Testis (tissue), 3 donors: Measurements from ENCODE around the gene COL4A4. TPM values are rescaled to one million over a fixed set of nuclear protein-coding genes. Genes with fewer than 3 reads are reported as not detected.

Experiments used
- DNase-seq: peaks from one replicate; pipeline ENCODE4 v3.0.0-alpha.2; 2019
- H3K27ac ChIP-seq, 2 donors: fragments of 200-600 bp; sonication (generic); one replicate each; pipeline ENCODE4 v1.5.1; 2019
- H3K27me3 ChIP-seq: fragments of 200-600 bp; sonication (generic); one replicate; pipeline ENCODE4 v1.5.1; 2019
- H3K36me3 ChIP-seq: fragments of 200-600 bp; sonication (generic); one replicate; pipeline ENCODE4 v1.5.1; 2017; ENCODE audit warnings: low read depth; ENCODE audit errors: missing control alignments
- H3K4me1 ChIP-seq: fragments of 200-600 bp; sonication (generic); one replicate; pipeline ENCODE4 v1.5.1; 2019
- H3K4me3 ChIP-seq, 2 donors: fragments of 200-600 bp; sonication (generic); one replicate each; pipeline ENCODE4 v1.5.1; 2017 to 2019
- H3K9me3 ChIP-seq: fragments of 200-600 bp; sonication (generic); one replicate; pipeline ENCODE4 v1.5.1; 2017
- CTCF ChIP-seq, 3 experiments: fragments of 450-650 bp in 2 of 3; fragments of 200-600 bp in 1 of 3; sonication (generic) in 1 of 3; IDR thresholded peaks; one replicate each; pipeline ENCODE4 v1.5.1; 2016 to 2019; ENCODE audit warnings: antibody characterized with exemption in 3 of 3, mild to moderate bottlenecking in 2 of 3, moderate library complexity in 1 of 3
- POLR2A ChIP-seq: fragments of 450-650 bp; IDR thresholded peaks from one replicate; pipeline ENCODE4 v1.6.1; 2017; ENCODE audit warnings: antibody characterized with exemption, mild to moderate bottlenecking, moderate library complexity
- WGBS, 2 donors: methylation state at CpG; one replicate each; pipeline ENCODE4 v1.1.5; 2018; 5-methylcytosine and 5-hydroxymethylcytosine counted together
- intact Hi-C: fragments of 100-400 bp; cut with DNase I; formaldehyde crosslinking; loops from one replicate; pipeline ENCODE4 v1.15.1; 2023; ENCODE audit warnings: low total_unique reads
- polyA plus RNA-seq: library from polyadenylated mRNA; stranded (reverse); fragments of 350-450 nt; fragmentation: Illumina TruSeq; extraction: RNeasy Lipid Tissue Mini Kit (QIAGEN cat#74804); gene quantifications from one replicate; pipeline ENCODE4 v1.2.3, GENCODE V29; 2014; ENCODE audit warnings: low read depth, low replicate concordance; ENCODE audit not compliant: insufficient read depth
- total RNA-seq, 2 donors: library from RNA; depleted of rRNA; stranded (reverse); fragments of >200 nt; gene quantifications; one replicate each; pipeline ENCODE4 v1.2.3, GENCODE V29; 2016

The COL4A4 gene
- total and polyA plus RNA-seq, 3 donors from 2014 or later = 3.0 to 4.1 (median 3.4) TPM

- TF ChIP-seq CTCF (IDR thresholded peaks at IDR 0.05) = no peak
- no peak for TF ChIP-seq POLR2A
- Histone ChIP-seq H3K27ac (no peak overlapping the region), H3K9me3 (no peaks in the 10 kb centered on the region), H3K4me3 (no peak overlapping the region), H3K27me3 (no peaks in the 10 kb centered on the region), H3K36me3 (no peaks in the 10 kb centered on the region), H3K4me1 (no peaks in the 10 kb centered on the region)
- intact Hi-C loops = no loop called here
- no peak for DNase-seq
- WGBS, 2 donors = 87 to 94% methylated on average over 9 of the region's 9 CpGs
These were observed 150.7 kb downstream of the COL4A4 start for GRCh38 chr2:227013330-227013729.

- Histone ChIP-seq H3K4me1 (no peaks in the 10 kb centered on the region), H3K4me3 (no peak overlapping the region), H3K27ac (no peak overlapping the region), H3K27me3 (no peaks in the 10 kb centered on the region), H3K36me3 (no peaks in the 10 kb centered on the region), H3K9me3 (no peaks in the 10 kb centered on the region)
- no peak for DNase-seq
- 60 to 79% methylated on average over 3 of the region's 3 CpGs for WGBS, 2 donors
- intact Hi-C loops = no loop called here
- TF ChIP-seq POLR2A (no peak), CTCF (IDR thresholded peaks at IDR 0.05) (no peak)
These were observed 153.6 kb downstream of the COL4A4 start for GRCh38 chr2:227010433-227010832.

- no peak overlapping the region for H3K27ac ChIP-seq
- intact Hi-C loops = no loop called here
- no peak overlapping the region for H3K4me3 ChIP-seq
- no peak for DNase-seq
- no peak for TF ChIP-seq CTCF (IDR thresholded peaks at IDR 0.05)
- H3K36me3 ChIP-seq = no peaks in the 10 kb centered on the region
- H3K9me3 ChIP-seq = no peaks in the 10 kb centered on the region
- H3K27me3 ChIP-seq = no peaks in the 10 kb centered on the region
- H3K4me1 ChIP-seq = no peaks in the 10 kb centered on the region
- WGBS, 2 donors = 90 to 91% methylated on average over 8 to 17 of the region's 17 CpGs
These were observed 156.1 kb downstream of the COL4A4 start for GRCh38 chr2:227007940-227008339.

GRCh38 chr2:227007148-227007547, 156.9 kb downstream of the COL4A4 start:
- H3K27ac ChIP-seq = no peak overlapping the region
- no peak for TF ChIP-seq CTCF (IDR thresholded peaks at IDR 0.05)
- no peak for TF ChIP-seq POLR2A
- intact Hi-C loops = no loop called here
- H3K27me3 ChIP-seq = no peaks in the 10 kb centered on the region
- H3K4me3 ChIP-seq = no peak overlapping the region
- DNase-seq = no peak
- no peaks in the 10 kb centered on the region for H3K36me3 ChIP-seq
- 70 to 88% methylated on average over 9 of the region's 9 CpGs for WGBS, 2 donors
- H3K4me1 ChIP-seq = no peaks in the 10 kb centered on the region
- H3K9me3 ChIP-seq = no peaks in the 10 kb centered on the region

- no peak overlapping the region for H3K27ac ChIP-seq
- H3K4me1 ChIP-seq = no peaks in the 10 kb centered on the region
- no peak for DNase-seq
- no peak for TF ChIP-seq CTCF (IDR thresholded peaks at IDR 0.05)
- TF ChIP-seq POLR2A = no peak
- H3K4me3 ChIP-seq = no peak overlapping the region
- intact Hi-C loops = no loop called here
- no peaks in the 10 kb centered on the region for H3K9me3 ChIP-seq
- H3K27me3 ChIP-seq = no peaks in the 10 kb centered on the region
- WGBS, 2 donors = 69 to 86% methylated on average over 16 of the region's 16 CpGs
- no peaks in the 10 kb centered on the region for H3K36me3 ChIP-seq
These were observed 157.7 kb downstream of the COL4A4 start for GRCh38 chr2:227006189-227006897.
